ENCODE data around the gene HOXB1.

HOXB1 gene

GRCh38 chr17:48565022-48565554 is 34.3 kb upstream of the HOXB1 start:
- peaks cover 100% of the 10 kb centered on the region for H3K27me3 ChIP-seq
- H3K4me3 ChIP-seq (ENCODE audit: low read depth in 1 of 2, low read length in 1 of 2), result no peak overlapping the region
- no peak for TF ChIP-seq CTCF (IDR thresholded peaks at IDR 0.05)
- H3K4me1 ChIP-seq (ENCODE audit: control insufficient read depth in 1 of 2, insufficient read depth in 1 of 2, low read depth in 1 of 2, low read length in 1 of 2), result no peaks in the 10 kb centered on the region
- H3K9me3 ChIP-seq, result no peaks in the 10 kb centered on the region
- H3K27ac ChIP-seq, result no peak overlapping the region
- H3K36me3 ChIP-seq, result no peaks in the 10 kb centered on the region

GRCh38 chr17:48564188-48565021 is 33.6 kb upstream of the HOXB1 start:
- Histone ChIP-seq H3K4me3 (ENCODE audit: low read depth in 1 of 2, low read length in 1 of 2) (no peak overlapping the region), H3K27ac (no peak overlapping the region), H3K9me3 (no peaks in the 10 kb centered on the region), H3K27me3 (peaks cover 100% of the 10 kb centered on the region), H3K4me1 (ENCODE audit: control insufficient read depth in 1 of 2, insufficient read depth in 1 of 2, low read depth in 1 of 2, low read length in 1 of 2) (no peaks in the 10 kb centered on the region), H3K36me3 (no peaks in the 10 kb centered on the region)
- no peak for TF ChIP-seq CTCF (IDR thresholded peaks at IDR 0.05)

GRCh38 chr17:48563867-48564187 is 33.0 kb upstream of the HOXB1 start:
- Histone ChIP-seq H3K4me3 (ENCODE audit: low read depth in 1 of 2, low read length in 1 of 2) (no peak overlapping the region), H3K27ac (no peak overlapping the region), H3K9me3 (no peaks in the 10 kb centered on the region), H3K4me1 (ENCODE audit: control insufficient read depth in 1 of 2, insufficient read depth in 1 of 2, low read depth in 1 of 2, low read length in 1 of 2) (no peaks in the 10 kb centered on the region), H3K27me3 (peaks cover 100% of the 10 kb centered on the region), H3K36me3 (no peaks in the 10 kb centered on the region)
- TF ChIP-seq CTCF (IDR thresholded peaks at IDR 0.05), result no peak

GRCh38 chr17:48563385-48563838 is 32.6 kb upstream of the HOXB1 start:
- TF ChIP-seq CTCF (IDR thresholded peaks at IDR 0.05), result no peak
- Histone ChIP-seq H3K36me3 (no peaks in the 10 kb centered on the region), H3K4me1 (ENCODE audit: control insufficient read depth in 1 of 2, insufficient read depth in 1 of 2, low read depth in 1 of 2, low read length in 1 of 2) (no peaks in the 10 kb centered on the region), H3K9me3 (no peaks in the 10 kb centered on the region), H3K27me3 (peaks cover 100% of the 10 kb centered on the region), H3K27ac (no peak overlapping the region), H3K4me3 (ENCODE audit: low read depth in 1 of 2, low read length in 1 of 2) (no peak overlapping the region)

GRCh38 chr17:48562934-48563333 is 32.1 kb upstream of the HOXB1 start:
- Histone ChIP-seq H3K4me1 (ENCODE audit: control insufficient read depth in 1 of 2, insufficient read depth in 1 of 2, low read depth in 1 of 2, low read length in 1 of 2) (no peaks in the 10 kb centered on the region), H3K27ac (no peak overlapping the region), H3K27me3 (peaks cover 100% of the 10 kb centered on the region), H3K4me3 (ENCODE audit: low read depth in 1 of 2, low read length in 1 of 2) (no peak overlapping the region), H3K9me3 (no peaks in the 10 kb centered on the region), H3K36me3 (no peaks in the 10 kb centered on the region)
- no peak for TF ChIP-seq CTCF (IDR thresholded peaks at IDR 0.05)
